Measurements from ENCODE around the gene WNT7B. TPM values are rescaled to one million over a fixed set of nuclear protein-coding genes. Genes with fewer than 3 reads are reported as not detected.

The WNT7B gene
- total RNA-seq, 6 experiments from 2014 or later: 0.07 to 0.14 (median 0.09) TPM; not detected in 1

- TF ChIP-seq, protein P1, sequence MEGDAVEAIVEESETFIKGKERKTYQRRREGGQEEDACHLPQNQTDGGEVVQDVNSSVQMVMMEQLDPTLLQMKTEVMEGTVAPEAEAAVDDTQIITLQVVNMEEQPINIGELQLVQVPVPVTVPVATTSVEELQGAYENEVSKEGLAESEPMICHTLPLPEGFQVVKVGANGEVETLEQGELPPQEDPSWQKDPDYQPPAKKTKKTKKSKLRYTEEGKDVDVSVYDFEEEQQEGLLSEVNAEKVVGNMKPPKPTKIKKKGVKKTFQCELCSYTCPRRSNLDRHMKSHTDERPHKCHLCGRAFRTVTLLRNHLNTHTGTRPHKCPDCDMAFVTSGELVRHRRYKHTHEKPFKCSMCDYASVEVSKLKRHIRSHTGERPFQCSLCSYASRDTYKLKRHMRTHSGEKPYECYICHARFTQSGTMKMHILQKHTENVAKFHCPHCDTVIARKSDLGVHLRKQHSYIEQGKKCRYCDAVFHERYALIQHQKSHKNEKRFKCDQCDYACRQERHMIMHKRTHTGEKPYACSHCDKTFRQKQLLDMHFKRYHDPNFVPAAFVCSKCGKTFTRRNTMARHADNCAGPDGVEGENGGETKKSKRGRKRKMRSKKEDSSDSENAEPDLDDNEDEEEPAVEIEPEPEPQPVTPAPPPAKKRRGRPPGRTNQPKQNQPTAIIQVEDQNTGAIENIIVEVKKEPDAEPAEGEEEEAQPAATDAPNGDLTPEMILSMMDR (IDR thresholded peaks at IDR 0.05): no peak
- no peak overlapping the region for H3K27ac Mint-ChIP-seq
- H3K9me3 Mint-ChIP-seq: no peaks in the 10 kb centered on the region
- no peaks in the 10 kb centered on the region for H3K36me3 Mint-ChIP-seq (ENCODE audit: low read depth)
- no peak overlapping the region for H3K4me3 Mint-ChIP-seq
- H3K4me1 Mint-ChIP-seq (ENCODE audit: low read depth): no peaks in the 10 kb centered on the region
- no peak for DNase-seq
- H3K27me3 Mint-ChIP-seq (ENCODE audit: insufficient read depth): peaks cover 17% of the 10 kb centered on the region
Observed at GRCh38 chr22:45958971-45959370, 18.0 kb downstream of the WNT7B start.

- Mint-ChIP-seq H3K27ac (no peak overlapping the region), H3K9me3 (no peaks in the 10 kb centered on the region), H3K36me3 (ENCODE audit: low read depth) (no peaks in the 10 kb centered on the region), H3K4me1 (ENCODE audit: low read depth) (no peaks in the 10 kb centered on the region), H3K4me3 (no peak overlapping the region), H3K27me3 (ENCODE audit: insufficient read depth) (peaks cover 23% of the 10 kb centered on the region)
- TF ChIP-seq, protein P1 (IDR thresholded peaks at IDR 0.05): no peak
- DNase-seq: no peak
Observed at GRCh38 chr22:45957826-45958225, 19.1 kb downstream of the WNT7B start.

- Mint-ChIP-seq H3K36me3 (ENCODE audit: low read depth) (no peaks in the 10 kb centered on the region), H3K27ac (no peak overlapping the region), H3K27me3 (ENCODE audit: insufficient read depth) (peaks cover 29% of the 10 kb centered on the region), H3K4me3 (no peak overlapping the region), H3K4me1 (ENCODE audit: low read depth) (no peaks in the 10 kb centered on the region), H3K9me3 (no peaks in the 10 kb centered on the region)
- no peak for DNase-seq
- TF ChIP-seq, protein P1 (IDR thresholded peaks at IDR 0.05): no peak
Observed at GRCh38 chr22:45953178-45953577, 23.8 kb downstream of the WNT7B start.

GRCh38 chr22:45952553-45952952 lies 24.4 kb downstream of the WNT7B start:
- Mint-ChIP-seq H3K9me3 (no peaks in the 10 kb centered on the region), H3K4me3 (no peak overlapping the region), H3K4me1 (ENCODE audit: low read depth) (no peaks in the 10 kb centered on the region), H3K36me3 (ENCODE audit: low read depth) (no peaks in the 10 kb centered on the region), H3K27ac (no peak overlapping the region), H3K27me3 (ENCODE audit: insufficient read depth) (peaks cover 28% of the 10 kb centered on the region)
- no peak for DNase-seq
- TF ChIP-seq, protein P1 (IDR thresholded peaks at IDR 0.05): no peak

DNA sequence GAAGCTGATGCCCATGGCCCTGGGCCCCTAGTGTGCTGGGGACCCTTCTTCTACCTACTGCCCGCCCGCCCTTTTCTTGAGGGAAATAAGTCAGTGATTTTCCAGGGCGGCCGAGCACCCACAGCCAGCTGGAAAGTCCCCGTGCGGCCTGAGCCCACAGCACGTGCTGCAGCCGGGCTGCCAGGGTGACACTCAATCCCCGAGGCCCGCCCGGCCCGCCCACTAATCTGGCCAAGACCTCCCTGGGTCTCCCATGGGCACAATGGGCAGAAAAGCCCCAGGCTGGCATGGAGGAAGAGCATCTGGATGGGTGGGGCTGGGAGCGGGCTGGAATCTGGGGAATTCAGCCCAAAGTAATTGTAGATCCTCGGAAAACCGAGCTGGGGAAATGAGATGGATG lies 24.8 kb downstream of the WNT7B start:
- H3K27me3 Mint-ChIP-seq (ENCODE audit: insufficient read depth): peaks cover 26% of the 10 kb centered on the region
- H3K36me3 Mint-ChIP-seq (ENCODE audit: low read depth): no peaks in the 10 kb centered on the region
- DNase-seq: no peak
- no peak overlapping the region for H3K27ac Mint-ChIP-seq
- no peaks in the 10 kb centered on the region for H3K9me3 Mint-ChIP-seq
- H3K4me1 Mint-ChIP-seq (ENCODE audit: low read depth): no peaks in the 10 kb centered on the region
- no peak overlapping the region for H3K4me3 Mint-ChIP-seq
- TF ChIP-seq, protein P1 (IDR thresholded peaks at IDR 0.05): no peak

GRCh38 chr22:45949891-45950290 lies 27.1 kb downstream of the WNT7B start:
- no peak for DNase-seq
- Mint-ChIP-seq H3K9me3 (no peaks in the 10 kb centered on the region), H3K27me3 (ENCODE audit: insufficient read depth) (peaks cover 28% of the 10 kb centered on the region), H3K4me1 (ENCODE audit: low read depth) (no peaks in the 10 kb centered on the region), H3K36me3 (ENCODE audit: low read depth) (no peaks in the 10 kb centered on the region), H3K4me3 (no peak overlapping the region), H3K27ac (no peak overlapping the region)
- TF ChIP-seq, protein P1 (IDR thresholded peaks at IDR 0.05): no peak
